Endodermal cell (in vitro differentiated cells): Measurements from ENCODE around the gene GUCA2B. TPM values are rescaled to one million over a fixed set of nuclear protein-coding genes. Genes with fewer than 3 reads are reported as not detected.

Experiments
- DNase-seq: peaks from one replicate; pipeline ENCODE4 v3.0.0-alpha.2; 2017
- H3K27ac ChIP-seq: 2 replicates; pipeline ENCODE4 v1.5.1; 2013; ENCODE audit warnings: mild to moderate bottlenecking, low read depth, low read length, moderate library complexity
- H3K27me3 ChIP-seq: 2 replicates; pipeline ENCODE4 v1.6.1; 2013; ENCODE audit warnings: mild to moderate bottlenecking, low read length, moderate library complexity; ENCODE audit not compliant: insufficient read depth, control insufficient read depth, poor library complexity, severe bottlenecking
- H3K36me3 ChIP-seq: 2 replicates; pipeline ENCODE4 v1.7.0; 2013; ENCODE audit warnings: mild to moderate bottlenecking, low read length, moderate library complexity; ENCODE audit not compliant: control insufficient read depth, insufficient read depth
- H3K4me1 ChIP-seq: one replicate; pipeline ENCODE4 v1.7.0; 2013; ENCODE audit warnings: low read length; ENCODE audit not compliant: control insufficient read depth, insufficient read depth
- H3K4me3 ChIP-seq: 2 replicates; pipeline ENCODE4 v1.5.1; 2013; ENCODE audit warnings: mild to moderate bottlenecking, low read length, moderate library complexity
- H3K9ac ChIP-seq: 2 replicates; pipeline ENCODE4 v1.6.1; 2013; ENCODE audit warnings: mild to moderate bottlenecking, low read length, moderate library complexity; ENCODE audit not compliant: poor library complexity, severe bottlenecking; ENCODE audit errors: extremely low read depth
- H3K9me3 ChIP-seq: 2 replicates; pipeline ENCODE4 v1.6.1; 2013; ENCODE audit warnings: mild to moderate bottlenecking, low read length, moderate library complexity; ENCODE audit not compliant: control insufficient read depth
- H3K27ac Mint-ChIP-seq: 2 replicates; pipeline ENCODE4 v1.8.0; 2020; ENCODE audit warnings: mixed read lengths
- H3K27me3 Mint-ChIP-seq: 2 replicates; pipeline ENCODE4 v1.8.0; 2021; ENCODE audit warnings: mild to moderate bottlenecking, mixed read lengths; ENCODE audit not compliant: insufficient read depth
- H3K36me3 Mint-ChIP-seq: 2 replicates; pipeline ENCODE4 v1.8.0; 2020; ENCODE audit warnings: low read depth, mixed read lengths
- H3K4me1 Mint-ChIP-seq: 2 replicates; pipeline ENCODE4 v1.8.0; 2020; ENCODE audit warnings: mixed read lengths
- H3K4me3 Mint-ChIP-seq: 2 replicates; pipeline ENCODE4 v1.8.0; 2020; ENCODE audit warnings: mild to moderate bottlenecking, moderate library complexity, mixed read lengths
- H3K9me3 Mint-ChIP-seq: 2 replicates; pipeline ENCODE4 v1.8.0; 2020; ENCODE audit warnings: mild to moderate bottlenecking, mixed read lengths
- WGBS, 2 experiments: methylation state at CpG; one replicate each; pipeline versions ENCODE4 v1.1.5 to v1.1.7; 2013; ENCODE audit warnings: missing lambda C conversion rate in 2 of 2, mixed read lengths in 1 of 2; ENCODE audit not compliant: insufficient coverage in 1 of 2, insufficient read length in 1 of 2; 5-methylcytosine and 5-hydroxymethylcytosine counted together
- total RNA-seq, 2 donors: library from RNA; stranded (reverse); fragmentation: NEBNext Ultra II Directional in 1 of 2; extraction: Animal tissue kit (Norgen Biotek cat#: 25700) in 1 of 2; gene quantifications; 2 replicates in 1 of 2; 3 replicates in 1 of 2; pipeline ENCODE4 v1.2.1, GENCODE V29; 2021
- TF ChIP-seq, protein P1 (sequence below): fragments of 200-600 bp; sonication (generic); conservative IDR thresholded peaks from 2 replicates; pipeline ENCODE4 v1.5.0; 2021; ENCODE audit warnings: antibody characterized with exemption, mild to moderate bottlenecking

The GUCA2B gene
- total RNA-seq, 2 donors from 2014 or later: not detected

DNA sequence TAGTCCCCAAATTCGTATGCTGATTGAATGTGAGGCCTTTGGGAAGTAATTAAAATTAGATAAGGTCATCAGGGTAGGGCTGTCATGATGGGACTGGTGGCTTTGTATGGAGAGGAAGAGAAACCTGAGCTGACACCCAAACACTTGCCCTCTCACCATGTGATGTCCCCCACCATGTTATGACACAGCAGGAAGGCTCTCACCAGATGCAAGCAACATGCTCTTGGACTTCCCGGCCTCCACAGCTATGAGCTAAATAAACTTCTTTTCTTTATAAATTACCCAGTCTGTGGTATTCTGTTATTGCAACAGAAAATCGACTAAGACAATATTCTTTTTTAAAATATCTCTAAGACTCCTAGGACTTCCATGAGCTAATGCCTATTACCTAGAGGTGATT is 43.6 kb upstream of the GUCA2B start:
- no peak for DNase-seq
- Mint-ChIP-seq H3K36me3 (no peaks in the 10 kb centered on the region), H3K4me1 (no peaks in the 10 kb centered on the region), H3K9me3 (no peaks in the 10 kb centered on the region), H3K27me3 (peaks cover 9% of the 10 kb centered on the region), H3K27ac (no peak overlapping the region), H3K4me3 (no peak overlapping the region)
- Histone ChIP-seq H3K4me1 (no peaks in the 10 kb centered on the region), H3K9ac (no peak overlapping the region), H3K27me3 (peaks cover 11% of the 10 kb centered on the region), H3K9me3 (no peaks in the 10 kb centered on the region), H3K4me3 (no peak overlapping the region), H3K36me3 (no peaks in the 10 kb centered on the region), H3K27ac (no peak overlapping the region)
- TF ChIP-seq, protein P1, sequence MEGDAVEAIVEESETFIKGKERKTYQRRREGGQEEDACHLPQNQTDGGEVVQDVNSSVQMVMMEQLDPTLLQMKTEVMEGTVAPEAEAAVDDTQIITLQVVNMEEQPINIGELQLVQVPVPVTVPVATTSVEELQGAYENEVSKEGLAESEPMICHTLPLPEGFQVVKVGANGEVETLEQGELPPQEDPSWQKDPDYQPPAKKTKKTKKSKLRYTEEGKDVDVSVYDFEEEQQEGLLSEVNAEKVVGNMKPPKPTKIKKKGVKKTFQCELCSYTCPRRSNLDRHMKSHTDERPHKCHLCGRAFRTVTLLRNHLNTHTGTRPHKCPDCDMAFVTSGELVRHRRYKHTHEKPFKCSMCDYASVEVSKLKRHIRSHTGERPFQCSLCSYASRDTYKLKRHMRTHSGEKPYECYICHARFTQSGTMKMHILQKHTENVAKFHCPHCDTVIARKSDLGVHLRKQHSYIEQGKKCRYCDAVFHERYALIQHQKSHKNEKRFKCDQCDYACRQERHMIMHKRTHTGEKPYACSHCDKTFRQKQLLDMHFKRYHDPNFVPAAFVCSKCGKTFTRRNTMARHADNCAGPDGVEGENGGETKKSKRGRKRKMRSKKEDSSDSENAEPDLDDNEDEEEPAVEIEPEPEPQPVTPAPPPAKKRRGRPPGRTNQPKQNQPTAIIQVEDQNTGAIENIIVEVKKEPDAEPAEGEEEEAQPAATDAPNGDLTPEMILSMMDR: no peak
- WGBS, 2 experiments: 86 to 87% methylated on average over 1 to 3 of the region's 3 CpGs

DNA sequence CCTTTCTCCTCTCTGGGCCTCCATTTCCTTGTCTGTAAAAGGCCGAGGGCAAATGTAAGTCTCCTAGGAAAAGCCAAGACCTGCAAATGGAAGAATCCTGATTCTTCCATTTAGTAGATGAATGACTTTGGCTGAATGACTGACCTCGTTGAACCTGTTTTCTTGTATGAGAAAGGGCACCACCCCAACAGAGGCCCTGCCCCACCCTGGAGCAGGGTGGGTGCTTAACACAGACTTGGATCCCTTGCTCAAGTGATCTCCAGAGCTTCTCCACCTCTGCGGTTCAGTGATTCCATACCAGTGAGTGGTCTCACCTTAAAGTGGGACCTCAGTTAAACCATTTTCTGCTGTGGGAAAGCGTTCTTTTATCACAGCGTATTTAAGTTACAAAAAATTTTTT is 39.0 kb upstream of the GUCA2B start:
- H3K9me3 ChIP-seq: no peaks in the 10 kb centered on the region
- TF ChIP-seq, protein P1: no peak
- 95 to 97% methylated on average over 3 to 5 of the region's 5 CpGs for WGBS, 2 experiments
- H3K27ac Mint-ChIP-seq: no peak overlapping the region
- DNase-seq: no peak
- H3K27me3 Mint-ChIP-seq: no peaks in the 10 kb centered on the region
- no peaks in the 10 kb centered on the region for H3K4me1 Mint-ChIP-seq
- H3K36me3 ChIP-seq: no peaks in the 10 kb centered on the region
- no peak overlapping the region for H3K4me3 Mint-ChIP-seq
- H3K27me3 ChIP-seq: peaks cover 7% of the 10 kb centered on the region
- no peak overlapping the region for H3K9ac ChIP-seq
- H3K36me3 Mint-ChIP-seq: no peaks in the 10 kb centered on the region
- H3K27ac ChIP-seq: no peak overlapping the region
- no peaks in the 10 kb centered on the region for H3K9me3 Mint-ChIP-seq
- H3K4me3 ChIP-seq: no peak overlapping the region
- H3K4me1 ChIP-seq: no peaks in the 10 kb centered on the region

DNA sequence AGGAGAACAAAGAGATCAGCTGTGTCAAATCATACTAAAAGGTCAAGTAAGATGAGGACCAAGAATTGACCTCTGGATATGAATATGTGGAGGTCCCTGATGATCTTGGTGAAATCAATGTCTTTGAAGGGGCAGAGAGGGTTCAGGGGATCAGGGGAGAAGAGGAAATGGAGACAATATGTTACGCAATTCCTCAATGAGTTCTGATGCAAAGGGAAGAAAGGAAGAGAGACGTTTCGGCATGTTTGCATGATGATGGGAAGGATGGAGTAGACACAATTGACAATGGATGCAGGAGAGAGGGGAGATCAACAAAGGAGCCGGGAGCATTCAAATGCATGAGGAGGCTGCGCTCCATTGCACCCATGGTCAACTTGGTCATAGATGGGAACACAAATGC is 36.0 kb upstream of the GUCA2B start:
- no peaks in the 10 kb centered on the region for H3K27me3 Mint-ChIP-seq
- no peak for DNase-seq
- Histone ChIP-seq H3K36me3 (no peaks in the 10 kb centered on the region), H3K27ac (no peak overlapping the region), H3K4me3 (no peak overlapping the region), H3K9ac (no peak overlapping the region), H3K4me1 (no peaks in the 10 kb centered on the region), H3K27me3 (peaks cover 7% of the 10 kb centered on the region), H3K9me3 (no peaks in the 10 kb centered on the region)
- H3K4me1 Mint-ChIP-seq: no peaks in the 10 kb centered on the region
- WGBS, 2 experiments: 81 to 91% methylated on average over 5 of the region's 5 CpGs
- TF ChIP-seq, protein P1: no peak
- no peak overlapping the region for H3K4me3 Mint-ChIP-seq
- H3K27ac Mint-ChIP-seq: no peak overlapping the region
- peaks cover 4% of the 10 kb centered on the region for H3K9me3 Mint-ChIP-seq
- no peaks in the 10 kb centered on the region for H3K36me3 Mint-ChIP-seq
